ENCODE measurements around the gene GPALPP1.

- no peak for TF ChIP-seq POLR2AphosphoS5 (IDR thresholded peaks at IDR 0.05)
- no peak for TF ChIP-seq CTCF (IDR thresholded peaks at IDR 0.05)
Measured at GRCh38 chr13:44952671-44953070, 36.7 kb upstream of the GPALPP1 start.

All from breast epithelium (tissue), 3 donors.